IPS DF 6.9 (cell line): ENCODE data around the gene CLIC5.

Source experiments
- DNase-seq: peaks from one replicate; pipeline ENCODE4 v3.0.0-alpha.2; 2013; ENCODE audit warnings: low read depth, low spot score
- H3K27ac ChIP-seq: one replicate; pipeline ENCODE4 v1.5.1; 2013; ENCODE audit warnings: low read length, control low read depth
- H3K27me3 ChIP-seq: 2 replicates; pipeline ENCODE4 v1.6.1; 2013; ENCODE audit warnings: mild to moderate bottlenecking, low read length; ENCODE audit not compliant: control insufficient read depth, insufficient read depth
- H3K36me3 ChIP-seq: 2 replicates; pipeline ENCODE4 v1.6.1; 2013; ENCODE audit warnings: low read length; ENCODE audit not compliant: control insufficient read depth, insufficient read depth
- H3K4me1 ChIP-seq: 2 replicates; pipeline ENCODE4 v1.6.1; 2013; ENCODE audit warnings: low read length; ENCODE audit not compliant: control insufficient read depth, insufficient read depth
- H3K4me3 ChIP-seq: 2 replicates; pipeline ENCODE4 v1.5.1; 2013; ENCODE audit warnings: mild to moderate bottlenecking, low read length
- H3K9me3 ChIP-seq: 2 replicates; pipeline ENCODE4 v1.6.1; 2013; ENCODE audit warnings: low read length, inconsistent platforms; ENCODE audit not compliant: control insufficient read depth, insufficient read depth
- WGBS: extraction: QIAGEN DNeasy Blood & Tissue Kit; methylation state at CpG from one replicate; pipeline ENCODE4 v1.1.7; 2013; ENCODE audit warnings: mixed read lengths, missing lambda C conversion rate; ENCODE audit not compliant: insufficient read length, insufficient coverage; 5-methylcytosine and 5-hydroxymethylcytosine counted together

The CLIC5 gene

DNA sequence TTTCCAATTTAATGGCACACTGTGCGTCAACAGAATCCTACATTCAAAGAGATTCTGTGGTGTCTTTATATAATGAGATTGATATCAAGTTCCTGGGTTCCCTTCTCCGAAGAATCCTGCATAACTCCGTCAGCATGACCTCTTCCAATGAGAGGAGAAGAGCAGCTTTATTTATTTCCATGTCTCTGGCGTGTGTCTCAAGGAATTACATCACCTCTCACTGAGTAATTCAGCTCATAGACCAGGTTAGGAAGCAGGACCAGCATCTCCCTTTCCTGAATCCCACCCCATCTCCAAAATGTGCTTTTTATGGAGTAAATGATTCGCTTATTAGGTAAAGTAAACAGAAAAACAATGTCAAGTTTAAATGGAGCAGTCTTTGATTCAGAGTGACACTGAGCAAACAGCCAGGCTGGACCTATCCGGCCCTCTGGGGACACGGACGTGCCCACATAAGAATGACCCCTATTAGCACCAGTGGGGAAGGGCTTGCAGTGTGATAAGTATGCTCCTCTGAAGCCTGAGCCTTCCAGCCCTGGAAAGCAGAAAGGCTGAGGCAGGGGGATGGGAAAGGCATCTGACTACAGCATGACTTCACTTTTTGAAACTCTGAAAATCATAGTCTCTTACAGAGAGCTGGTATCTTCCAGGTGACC lies 165.2 kb downstream of the CLIC5 start:
- no CpG with 5 or more reads among the region's 8 CpGs for whole genome bisulfite sequencing
- no peak for DNase-seq
- Histone ChIP-seq H3K4me3 (no peak overlapping the region), H3K36me3 (no peaks in the 10 kb centered on the region), H3K9me3 (no peaks in the 10 kb centered on the region; the same call in 1 of the 2 replicates), H3K27ac (no peak overlapping the region), H3K27me3 (no peaks in the 10 kb centered on the region), H3K4me1 (no peaks in the 10 kb centered on the region)

- no CpG with 5 or more reads among the region's 1 CpG for WGBS
- Histone ChIP-seq H3K36me3 (no peaks in the 10 kb centered on the region), H3K27ac (no peak overlapping the region), H3K4me1 (no peaks in the 10 kb centered on the region), H3K4me3 (no peak overlapping the region), H3K9me3 (no peaks in the 10 kb centered on the region), H3K27me3 (no peaks in the 10 kb centered on the region)
- DNase-seq: no peak
These were observed 170.1 kb downstream of the CLIC5 start for GRCh38 chr6:45845567-45845966.

DNA sequence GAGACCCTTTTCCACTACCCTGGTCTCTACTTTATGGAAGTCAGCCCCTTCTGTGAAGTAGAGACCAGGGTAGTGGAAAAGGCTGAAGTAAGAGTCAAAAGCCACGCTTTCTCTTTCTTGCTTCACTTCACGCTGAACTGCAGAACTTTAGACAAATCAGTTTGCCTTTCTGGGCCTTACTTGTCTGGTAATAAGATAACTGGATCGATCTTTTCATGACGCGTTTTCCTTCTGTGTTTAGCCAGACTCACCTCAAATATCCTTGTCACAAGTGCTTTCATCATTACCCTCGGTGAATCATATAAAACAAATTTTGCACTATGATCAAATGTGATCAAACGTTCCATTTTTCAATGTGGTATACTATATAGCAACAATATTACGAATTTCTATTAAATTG lies 170.7 kb downstream of the CLIC5 start:
- H3K4me1 ChIP-seq: no peaks in the 10 kb centered on the region
- no peak overlapping the region for H3K27ac ChIP-seq
- WGBS: no CpG with 5 or more reads among the region's 8 CpGs
- H3K4me3 ChIP-seq: no peak overlapping the region
- no peaks in the 10 kb centered on the region for H3K9me3 ChIP-seq
- no peak for DNase-seq
- H3K36me3 ChIP-seq: no peaks in the 10 kb centered on the region
- no peaks in the 10 kb centered on the region for H3K27me3 ChIP-seq

- no peak for DNase-seq
- WGBS: no CpG with 5 or more reads among the region's 8 CpGs
These were observed 171.7 kb downstream of the CLIC5 start for GRCh38 chr6:45843848-45844521.

DNA sequence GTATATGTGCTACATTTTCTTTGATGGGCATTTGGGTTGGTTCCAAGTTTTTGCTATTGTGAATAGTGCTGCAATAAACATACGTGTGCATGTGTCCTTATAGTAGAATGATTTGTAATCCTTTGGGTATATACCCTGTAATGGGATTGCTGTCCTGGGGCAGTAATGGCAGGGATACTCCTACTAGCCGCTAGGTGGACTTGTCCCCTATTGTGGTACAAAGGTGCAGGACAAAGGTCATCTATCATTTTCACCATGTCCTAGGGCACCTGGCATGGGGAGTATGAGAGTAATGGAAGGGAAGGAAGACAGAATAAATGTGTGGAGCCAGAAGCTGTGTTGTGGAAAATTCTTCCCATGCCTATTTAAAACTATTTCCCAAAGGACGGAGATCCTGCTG lies 174.6 kb downstream of the CLIC5 start:
- no peak overlapping the region for H3K27ac ChIP-seq
- H3K4me3 ChIP-seq: no peak overlapping the region
- H3K9me3 ChIP-seq: no peaks in the 10 kb centered on the region
- H3K36me3 ChIP-seq: no peaks in the 10 kb centered on the region
- H3K27me3 ChIP-seq: no peaks in the 10 kb centered on the region
- no peak for DNase-seq
- no CpG with 5 or more reads among the region's 3 CpGs for WGBS
- no peaks in the 10 kb centered on the region for H3K4me1 ChIP-seq

More at GRCh38 chr6:45843848-45844521, 171.7 kb downstream of the CLIC5 start:
- Histone ChIP-seq H3K4me1 (no peaks in the 10 kb centered on the region), H3K9me3 (no peaks in the 10 kb centered on the region), H3K36me3 (no peaks in the 10 kb centered on the region), H3K27me3 (no peaks in the 10 kb centered on the region), H3K27ac (no peak overlapping the region), H3K4me3 (no peak overlapping the region)

GRCh38 chr6:45838996-45839395 lies 176.7 kb downstream of the CLIC5 start:
- no peak overlapping the region for H3K27ac ChIP-seq
- no peak for DNase-seq
- no CpG with 5 or more reads among the region's 2 CpGs for WGBS
- H3K4me3 ChIP-seq: no peak overlapping the region
- no peaks in the 10 kb centered on the region for H3K27me3 ChIP-seq
- no peaks in the 10 kb centered on the region for H3K4me1 ChIP-seq
- no peaks in the 10 kb centered on the region for H3K9me3 ChIP-seq
- H3K36me3 ChIP-seq: no peaks in the 10 kb centered on the region

DNA sequence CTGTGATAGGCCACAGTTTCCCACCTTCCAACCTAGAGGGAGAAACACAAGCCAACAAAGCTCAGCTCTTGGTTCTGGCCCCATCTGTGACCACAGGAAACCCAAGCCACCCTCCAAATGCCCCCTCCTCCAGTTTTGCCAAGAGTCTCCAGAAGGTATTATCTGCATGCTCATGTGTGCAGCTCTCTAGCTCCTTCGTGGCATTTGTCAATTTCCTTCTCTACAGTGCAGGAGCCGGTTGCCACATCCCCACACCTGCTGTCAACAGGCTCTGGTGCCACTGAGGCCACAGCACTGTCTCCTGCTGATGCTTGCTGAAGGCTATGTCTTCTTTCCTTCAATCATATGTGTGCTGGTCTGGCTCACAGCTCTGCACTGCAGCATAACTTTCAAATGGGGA lies 177.2 kb downstream of the CLIC5 start:
- Histone ChIP-seq H3K27me3 (no peaks in the 10 kb centered on the region), H3K27ac (no peak overlapping the region), H3K4me3 (no peak overlapping the region), H3K4me1 (no peaks in the 10 kb centered on the region), H3K36me3 (no peaks in the 10 kb centered on the region), H3K9me3 (no peaks in the 10 kb centered on the region)
- no CpG with 5 or more reads among the region's 2 CpGs for WGBS
- no peak for DNase-seq

- no peak overlapping the region for H3K27ac ChIP-seq
- no peaks in the 10 kb centered on the region for H3K9me3 ChIP-seq
- H3K4me3 ChIP-seq: no peak overlapping the region
- DNase-seq: no peak
- H3K36me3 ChIP-seq: no peaks in the 10 kb centered on the region
- H3K4me1 ChIP-seq: no peaks in the 10 kb centered on the region
- WGBS: no CpG with 5 or more reads among the region's 5 CpGs
- no peaks in the 10 kb centered on the region for H3K27me3 ChIP-seq
These were observed 178.0 kb downstream of the CLIC5 start for GRCh38 chr6:45837541-45838200.

GRCh38 chr6:45836984-45837383 lies 178.7 kb downstream of the CLIC5 start:
- Histone ChIP-seq H3K27me3 (no peaks in the 10 kb centered on the region), H3K36me3 (no peaks in the 10 kb centered on the region), H3K9me3 (no peaks in the 10 kb centered on the region), H3K4me3 (no peak overlapping the region), H3K27ac (no peak overlapping the region), H3K4me1 (no peaks in the 10 kb centered on the region)
- DNase-seq: no peak
- no CpG with 5 or more reads among the region's 5 CpGs for WGBS

GRCh38 chr6:45836438-45836824 lies 179.2 kb downstream of the CLIC5 start:
- no peak for DNase-seq
- Histone ChIP-seq H3K9me3 (no peaks in the 10 kb centered on the region), H3K27ac (no peak overlapping the region), H3K27me3 (no peaks in the 10 kb centered on the region), H3K36me3 (no peaks in the 10 kb centered on the region), H3K4me1 (no peaks in the 10 kb centered on the region), H3K4me3 (no peak overlapping the region)
- no CpG with 5 or more reads among the region's 4 CpGs for WGBS
